Panc1 (cell line): Measurements from ENCODE around the gene NFKBIL1.

Experiments
- CTCF ChIP-seq: fragments of 450-650 bp; IDR thresholded peaks from 2 replicates; pipeline ENCODE4 v1.5.1; 2017; ENCODE audit warnings: mild to moderate bottlenecking
- POLR2AphosphoS5 ChIP-seq: IDR thresholded peaks from 2 replicates; pipeline ENCODE4 v1.6.1; 2012; ENCODE audit warnings: mild to moderate bottlenecking, low read depth, low read length, moderate library complexity
- REST ChIP-seq, 2 experiments: IDR thresholded peaks; 2 replicates each; pipeline ENCODE4 v1.6.1; 2011 to 2012; ENCODE audit warnings: low read depth in 2 of 2, control low read depth in 1 of 2, low read length in 1 of 2, mild to moderate bottlenecking in 1 of 2, moderate library complexity in 1 of 2; ENCODE audit not compliant: insufficient read depth in 1 of 2
- SIN3A ChIP-seq: IDR thresholded peaks from 2 replicates; pipeline ENCODE4 v1.6.1; 2012; ENCODE audit warnings: low read depth, mild to moderate bottlenecking, low read length, moderate library complexity, borderline replicate concordance; ENCODE audit not compliant: insufficient read depth
- TCF7L2 ChIP-seq: IDR thresholded peaks from 2 replicates; pipeline ENCODE4 v1.6.1; 2011; ENCODE audit warnings: mild to moderate bottlenecking, low read depth, low read length, inconsistent platforms

- TF ChIP-seq CTCF (no peak), POLR2AphosphoS5 (no peak), SIN3A (no peak), REST (IDR thresholded peaks at IDR 0.05; ENCODE audit: insufficient read depth in 1 of 2, low read depth in 2 of 2, low read length in 1 of 2) (no peak), TCF7L2 (no peak)
Observed at GRCh38 chr6:31558318-31558625, 10.9 kb downstream of the NFKBIL1 start.
